GM21360 (cell line): Measurements from ENCODE around the gene PARP14.
"Not testable (repeated sequence)": the region's sequence is repeated elsewhere in the genome, so short reads cannot be mapped to it uniquely, and the experiment has no call there.

ENCODE experiments used
- ATAC-seq: cut with Tn5 transposase; IDR thresholded peaks from one replicate; pipeline ENCODE4 v1.9.1; 2021; ENCODE audit warnings: mild to moderate bottlenecking, moderate library complexity; ENCODE audit not compliant: unreplicated experiment

The PARP14 gene

GRCh38 chr3:122678506-122678905, 2.1 kb upstream of the PARP14 start:
- no peak for ATAC-seq

DNA sequence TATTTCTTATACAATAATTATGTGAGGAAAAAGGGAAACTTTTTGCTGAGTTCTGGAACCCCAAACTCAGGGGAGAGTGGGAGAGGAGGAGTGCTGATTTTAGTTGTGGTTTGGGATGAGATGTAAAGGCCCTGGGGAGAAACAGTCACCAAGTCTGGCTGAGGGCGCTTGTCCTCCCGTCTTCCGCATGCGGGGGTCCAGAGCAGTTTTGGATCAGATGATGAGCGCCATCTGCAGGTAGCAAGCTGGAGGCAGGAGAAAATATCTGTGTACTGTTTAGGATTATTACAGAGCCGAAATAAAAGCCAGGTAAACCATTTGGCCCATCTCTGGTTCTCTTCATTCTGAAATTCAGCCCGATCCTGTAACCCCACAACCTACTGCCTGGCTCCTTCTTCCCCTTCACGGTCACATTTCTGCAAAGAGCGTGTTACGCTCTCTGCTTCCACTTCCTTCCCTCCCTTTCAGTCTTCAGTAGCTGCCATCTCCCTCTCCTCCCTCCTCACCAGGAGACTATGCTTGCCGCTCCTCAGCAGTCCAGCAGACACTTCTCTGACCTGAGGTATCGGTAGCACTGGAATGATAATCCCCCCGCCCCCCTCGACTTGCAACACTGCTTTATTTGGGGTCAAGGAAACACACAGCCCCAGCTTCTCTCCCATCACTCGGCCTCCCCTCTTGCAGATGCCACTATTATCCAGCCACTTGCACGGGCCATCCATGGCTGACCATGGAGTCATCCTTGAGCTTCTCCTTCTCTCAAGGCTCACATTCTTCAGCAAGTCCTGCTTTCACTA, 1.4 kb upstream of the PARP14 start:
- no peak for ATAC-seq

- no peak for ATAC-seq
Measured at GRCh38 chr3:122679882-122680474, 661 bp upstream of the PARP14 start.

- ATAC-seq = no peak
Measured at GRCh38 chr3:122681284-122681973, 790 bp downstream of the PARP14 start.

GRCh38 chr3:122681974-122682409, 1.4 kb downstream of the PARP14 start:
- ATAC-seq = no peak

GRCh38 chr3:122682778-122683411, 2.3 kb downstream of the PARP14 start:
- not testable (repeated sequence) for ATAC-seq

- no peak for ATAC-seq
Measured at GRCh38 chr3:122687298-122687697, 6.7 kb downstream of the PARP14 start.

DNA sequence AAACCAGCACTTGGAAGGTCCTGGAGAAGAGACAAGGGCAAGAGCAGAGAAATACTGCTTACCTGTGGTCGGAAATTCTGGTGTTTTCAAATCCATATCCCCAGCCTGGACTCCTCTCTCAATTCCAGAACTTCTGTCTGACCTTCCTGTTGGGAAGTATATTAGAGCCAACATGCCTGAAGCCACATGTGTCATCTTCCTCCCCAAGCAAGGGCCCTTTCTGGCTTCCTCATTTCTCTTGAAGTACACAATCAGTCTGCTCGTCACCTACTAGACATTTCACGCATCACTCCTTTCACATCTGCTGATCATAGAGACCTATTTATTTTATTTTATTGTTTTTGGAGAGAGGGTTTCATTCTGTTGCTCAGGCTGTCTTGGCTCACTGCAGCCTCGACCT, 8.4 kb downstream of the PARP14 start:
- ATAC-seq = no peak

DNA sequence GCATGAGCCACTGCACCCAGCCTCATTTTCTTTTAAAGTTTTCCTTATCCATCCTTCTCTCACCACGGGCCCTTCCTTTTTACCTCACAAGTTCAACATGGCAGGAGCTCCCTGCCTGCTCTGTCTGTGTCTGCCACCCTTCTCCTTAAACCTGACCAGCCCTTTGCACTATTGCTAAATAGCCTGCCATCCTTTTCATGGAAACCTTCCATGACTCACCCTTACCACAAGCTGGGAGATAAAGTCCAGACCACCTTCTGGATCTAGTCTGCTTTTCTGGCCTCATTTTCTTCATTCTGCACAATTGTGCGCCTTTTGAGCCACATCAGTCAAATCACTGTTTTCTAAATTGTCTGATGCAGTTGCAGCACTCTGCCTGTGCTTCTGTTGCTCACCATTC, 8.9 kb downstream of the PARP14 start:
- ATAC-seq = no peak

DNA sequence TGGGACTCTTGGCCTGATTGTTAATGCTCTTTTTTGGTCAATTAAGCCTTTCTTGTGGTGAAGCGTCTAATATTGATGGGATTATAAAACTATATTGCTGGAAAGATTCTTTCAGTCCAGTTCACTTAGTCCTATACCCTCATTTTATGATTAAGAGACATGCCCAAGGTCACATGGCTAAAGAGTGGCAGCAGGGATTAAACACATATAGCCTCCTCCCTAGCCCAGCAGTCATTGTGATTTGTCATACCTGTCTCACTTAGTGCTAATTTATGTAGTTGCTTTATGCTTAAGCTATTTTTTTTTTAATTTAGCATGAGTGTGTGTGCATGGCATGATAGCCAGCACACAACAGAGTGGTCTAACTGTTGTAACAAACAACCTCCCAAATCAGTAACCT, 9.5 kb downstream of the PARP14 start:
- no peak for ATAC-seq

DNA sequence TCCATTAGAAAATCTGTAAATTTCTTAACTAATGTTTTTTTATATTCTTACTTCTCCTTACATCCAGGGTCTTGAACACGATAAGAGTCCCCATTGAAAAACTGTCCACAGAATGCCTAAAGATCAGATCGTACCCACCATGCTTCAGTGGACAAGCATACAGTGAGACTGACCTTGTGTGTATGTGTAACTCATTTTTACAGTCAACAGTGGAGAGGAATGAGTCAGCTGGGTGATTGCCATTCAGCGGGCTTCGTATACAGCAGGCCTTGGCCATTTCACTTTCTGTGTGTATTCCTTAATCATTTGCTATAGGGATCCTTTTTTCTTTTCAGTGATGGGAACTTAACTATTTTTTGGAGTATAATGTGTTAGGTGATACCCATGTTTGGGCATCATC, 10.6 kb downstream of the PARP14 start:
- peak; percentile 69 for ATAC-seq

DNA sequence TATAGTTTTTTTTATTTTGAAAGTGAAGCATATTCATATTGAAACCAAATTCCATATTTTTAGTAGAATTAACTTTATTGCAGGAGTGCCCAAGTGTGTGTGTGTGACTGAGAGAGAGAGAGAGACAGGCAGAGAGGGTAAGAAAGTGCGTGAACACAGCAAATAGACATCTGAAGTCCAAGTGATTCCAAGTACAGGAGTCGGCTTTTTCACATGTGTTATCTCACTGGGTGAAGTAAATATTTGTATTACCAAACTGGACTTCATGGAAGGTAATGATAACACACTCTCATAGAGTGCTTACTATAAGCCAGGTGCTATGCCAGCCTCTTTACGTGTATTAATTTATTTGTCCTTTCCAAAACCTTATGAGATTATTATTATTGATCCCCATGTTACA, 12.0 kb downstream of the PARP14 start:
- no peak for ATAC-seq

- ATAC-seq = no peak
Measured at GRCh38 chr3:122694966-122695365, 14.3 kb downstream of the PARP14 start.

- no peak for ATAC-seq
Measured at GRCh38 chr3:122695927-122696561, 15.4 kb downstream of the PARP14 start.

- peak; percentile 77 for ATAC-seq
Measured at GRCh38 chr3:122697952-122698620, 17.4 kb downstream of the PARP14 start.

GRCh38 chr3:122700193-122700592, 19.6 kb downstream of the PARP14 start:
- no peak for ATAC-seq

DNA sequence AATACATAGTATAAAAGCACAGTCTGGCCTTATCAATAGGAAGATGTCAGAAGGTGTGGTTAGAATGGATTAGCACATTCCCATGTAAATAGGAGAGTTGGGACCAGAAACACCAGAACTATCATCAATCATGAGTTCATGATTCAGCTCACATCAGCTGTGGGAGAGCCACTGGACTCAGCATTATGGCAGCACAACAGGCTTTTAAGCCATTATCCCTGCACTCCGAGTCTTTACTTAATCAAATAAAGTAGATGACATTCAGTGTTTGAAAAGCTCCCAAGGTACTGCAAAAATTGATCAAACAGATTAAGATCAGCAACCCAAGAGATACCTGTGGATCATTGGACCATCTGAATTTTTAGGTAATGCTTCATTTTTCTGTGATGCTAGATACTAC, 24.7 kb downstream of the PARP14 start:
- ATAC-seq = no peak

DNA sequence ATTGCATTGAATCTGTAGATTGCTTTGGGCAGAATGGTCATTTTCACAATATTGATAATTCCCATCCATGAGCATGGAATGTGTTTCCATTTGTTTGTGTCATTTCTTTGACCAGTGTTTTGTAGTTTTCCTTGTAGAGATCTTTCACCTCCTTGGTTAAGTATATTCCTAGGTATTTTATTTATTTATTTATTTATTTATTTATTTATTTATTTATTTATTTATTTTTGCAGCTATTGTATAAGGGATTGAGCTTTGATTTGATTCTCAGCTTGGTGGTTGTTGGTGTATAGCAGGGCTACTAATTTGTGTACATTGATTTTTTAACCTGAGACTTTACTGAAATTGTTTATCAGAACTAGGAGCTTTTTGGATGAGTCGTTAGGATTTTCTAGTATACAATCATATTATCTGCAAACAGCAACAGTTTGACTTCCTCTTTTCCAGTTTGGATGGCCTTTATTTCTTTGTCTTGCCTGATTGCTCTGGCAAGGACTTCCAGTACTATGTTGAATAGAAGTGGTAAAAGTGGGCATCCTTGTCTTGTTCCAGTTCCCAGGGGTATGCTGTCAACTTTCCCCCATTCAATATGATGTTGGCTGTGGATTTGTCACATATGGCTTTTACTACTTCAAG, 30.1 kb downstream of the PARP14 start:
- ATAC-seq = not testable (repeated sequence)

DNA sequence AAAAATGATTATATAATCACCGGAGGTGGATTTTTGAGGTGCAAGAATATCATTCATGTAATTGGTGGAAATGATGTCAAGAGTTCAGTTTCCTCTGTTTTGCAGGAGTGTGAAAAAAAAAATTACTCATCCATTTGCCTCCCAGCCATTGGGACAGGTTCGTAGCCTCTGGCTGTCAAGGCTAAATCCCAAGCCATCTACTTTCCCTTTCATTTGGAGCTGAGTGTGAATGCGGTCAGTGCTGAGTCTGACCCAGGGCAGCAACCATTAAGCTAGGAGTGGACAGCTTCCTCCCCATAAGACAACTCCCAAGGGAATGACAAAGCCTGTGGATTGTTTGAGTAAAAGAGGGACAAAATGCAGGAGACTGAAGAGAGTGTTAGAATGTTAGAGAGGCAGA, 33.6 kb downstream of the PARP14 start:
- ATAC-seq = no peak

DNA sequence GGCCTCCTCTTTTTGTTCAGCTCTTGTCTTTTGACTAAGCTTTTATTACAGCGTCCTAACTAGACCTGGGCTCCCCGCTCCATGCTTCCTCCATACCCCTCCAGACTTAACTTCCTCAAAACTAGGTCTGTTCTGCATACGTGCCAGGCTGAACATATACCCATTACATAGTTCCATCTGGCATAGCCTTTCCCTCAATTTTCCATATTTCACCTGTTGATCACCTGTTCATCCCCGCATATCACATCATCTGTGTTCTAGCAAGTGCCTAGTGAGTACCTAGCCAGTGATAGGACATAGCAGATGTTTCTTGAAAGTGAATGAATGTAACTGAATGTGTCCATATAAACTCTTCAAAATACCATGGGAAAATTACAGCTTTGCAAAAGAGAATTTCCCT, 36.0 kb downstream of the PARP14 start:
- no peak for ATAC-seq
